ENCODE results near the gene ARHGEF28.

The ARHGEF28 gene

DNA sequence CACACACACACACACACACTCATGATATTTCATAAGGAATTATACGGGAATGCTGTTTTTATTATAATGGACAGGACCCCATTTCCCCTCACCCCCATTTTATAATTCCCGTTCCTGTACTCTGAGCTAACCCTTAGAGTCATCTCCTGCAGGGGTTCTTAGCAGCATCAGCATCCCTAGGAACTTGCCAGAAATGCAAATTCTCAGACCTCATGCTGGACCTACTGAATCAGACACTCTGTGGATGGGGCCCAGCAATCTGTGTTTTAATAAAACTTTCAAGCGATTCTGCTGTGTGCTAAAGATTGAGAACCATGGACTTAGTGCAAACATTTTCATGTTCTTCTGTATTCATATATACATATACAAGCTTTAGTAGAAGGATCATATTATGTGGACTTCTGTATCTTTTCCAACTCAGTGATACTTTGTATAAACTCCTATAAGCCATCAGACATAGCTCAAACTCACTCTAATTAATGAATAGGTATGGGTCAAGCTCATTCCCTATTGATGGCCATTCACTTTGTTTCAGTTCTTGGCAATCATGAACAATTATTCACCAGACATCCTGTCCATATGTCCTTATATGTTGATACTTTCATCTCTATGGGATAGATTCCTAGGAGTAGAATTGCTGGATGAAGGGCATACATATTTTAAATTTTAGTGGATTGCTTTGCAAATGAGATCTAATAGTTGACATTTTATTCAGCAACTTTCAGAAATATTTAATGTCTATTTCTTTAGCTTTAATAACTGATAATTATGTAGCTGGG lies 65.5 kb downstream of the ARHGEF28 start:
- Histone ChIP-seq H3K27me3 (ENCODE audit: control insufficient read depth, insufficient read depth, low read length) (no peaks in the 10 kb centered on the region), H3K36me3 (ENCODE audit: control insufficient read depth, insufficient read depth, low read length) (no peaks in the 10 kb centered on the region), H3K4me3 (ENCODE audit: low read length) (no peak overlapping the region), H3K9ac (ENCODE audit: low read length) (no peak overlapping the region), H3K9me3 (ENCODE audit: control insufficient read depth, low read length) (no peaks in the 10 kb centered on the region), H3K4me1 (ENCODE audit: control insufficient read depth, insufficient read depth, low read length) (peaks cover 13% of the 10 kb centered on the region)

DNA sequence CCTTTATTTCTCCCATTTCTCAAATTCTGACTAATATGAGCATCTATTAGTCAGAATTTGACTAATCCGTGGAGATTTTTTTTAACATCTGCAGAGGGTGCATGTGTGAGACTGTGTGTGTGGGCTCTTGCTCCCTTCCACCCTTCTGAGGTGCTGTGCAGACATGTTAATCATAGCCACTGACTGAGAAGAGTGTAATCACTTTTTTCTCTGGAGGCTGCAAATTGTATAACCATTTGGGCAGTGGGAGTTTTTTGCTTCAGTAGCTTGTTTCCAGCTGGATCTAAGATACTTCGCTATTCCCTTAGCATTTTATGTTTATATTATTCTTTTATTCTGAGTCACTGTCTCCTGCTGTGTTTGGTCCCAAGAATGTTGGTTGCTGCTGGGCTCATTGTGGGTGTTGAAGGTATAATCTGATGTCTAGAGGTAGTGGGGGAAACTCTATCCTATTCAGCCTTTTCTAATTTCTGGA lies 66.2 kb downstream of the ARHGEF28 start:
- H3K36me3 ChIP-seq (ENCODE audit: control insufficient read depth, insufficient read depth, low read length), result no peaks in the 10 kb centered on the region
- H3K9ac ChIP-seq (ENCODE audit: low read length), result no peak overlapping the region
- H3K9me3 ChIP-seq (ENCODE audit: control insufficient read depth, low read length), result no peaks in the 10 kb centered on the region

DNA sequence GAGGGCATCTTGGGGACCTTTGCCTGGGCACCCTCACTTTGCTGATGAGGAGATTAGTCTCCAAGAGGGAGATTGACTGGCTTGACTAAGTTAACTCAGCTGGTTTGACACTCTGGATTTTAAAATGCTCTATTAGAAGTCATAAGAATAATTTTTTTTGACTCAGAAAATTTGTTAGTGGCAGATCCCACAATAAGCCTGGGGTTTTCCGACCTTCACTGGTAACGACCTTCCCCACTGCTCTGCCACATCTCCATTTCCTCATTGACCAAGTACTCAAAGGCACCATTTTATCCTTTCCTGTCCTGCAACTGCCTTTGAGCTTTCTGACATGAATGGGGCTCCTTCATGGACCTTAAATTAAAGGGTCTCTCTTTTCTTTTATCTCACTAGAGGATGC lies 67.0 kb downstream of the ARHGEF28 start:
- H3K36me3 ChIP-seq (ENCODE audit: control insufficient read depth, insufficient read depth, low read length), result no peaks in the 10 kb centered on the region
- no peak overlapping the region for H3K4me3 ChIP-seq (ENCODE audit: low read length)
- H3K9me3 ChIP-seq (ENCODE audit: control insufficient read depth, low read length), result no peaks in the 10 kb centered on the region
- no peaks in the 10 kb centered on the region for H3K27me3 ChIP-seq (ENCODE audit: control insufficient read depth, insufficient read depth, low read length)
- H3K4me1 ChIP-seq (ENCODE audit: control insufficient read depth, insufficient read depth, low read length), result peaks cover 13% of the 10 kb centered on the region
- H3K9ac ChIP-seq (ENCODE audit: low read length), result no peak overlapping the region

More for the DNA sequence above, 66.2 kb downstream of the ARHGEF28 start:
- Histone ChIP-seq H3K4me3 (ENCODE audit: low read length) (no peak overlapping the region), H3K4me1 (ENCODE audit: control insufficient read depth, insufficient read depth, low read length) (peaks cover 13% of the 10 kb centered on the region), H3K27me3 (ENCODE audit: control insufficient read depth, insufficient read depth, low read length) (no peaks in the 10 kb centered on the region)

DNA sequence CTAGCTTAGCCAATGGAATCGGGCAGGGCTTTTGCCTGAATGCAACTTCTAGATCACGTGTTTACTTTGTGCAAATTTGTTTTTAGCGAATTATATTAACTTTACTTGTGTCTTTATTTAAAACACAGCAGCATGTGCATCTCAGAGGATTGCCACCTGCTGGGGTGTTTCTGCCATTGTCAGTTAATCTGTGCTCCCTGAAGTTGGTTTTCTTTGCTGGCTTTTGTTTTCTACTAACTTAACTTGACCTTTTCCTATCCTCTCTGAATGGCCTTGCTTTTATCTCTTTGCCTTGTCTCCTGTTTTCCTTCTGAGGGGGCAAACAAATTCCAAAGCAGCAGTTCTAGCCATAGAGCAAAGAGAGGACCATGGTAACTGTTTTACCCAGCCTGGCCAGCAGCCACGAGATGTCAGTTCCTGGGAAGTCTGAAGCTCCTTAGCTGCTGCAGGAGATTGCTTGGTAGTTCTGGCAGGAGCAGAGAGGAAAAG lies 67.6 kb downstream of the ARHGEF28 start:
- no peaks in the 10 kb centered on the region for H3K36me3 ChIP-seq (ENCODE audit: control insufficient read depth, insufficient read depth, low read length)
- no peak overlapping the region for H3K4me3 ChIP-seq (ENCODE audit: low read length)
- H3K9me3 ChIP-seq (ENCODE audit: control insufficient read depth, low read length), result no peaks in the 10 kb centered on the region
- peaks cover 13% of the 10 kb centered on the region for H3K4me1 ChIP-seq (ENCODE audit: control insufficient read depth, insufficient read depth, low read length)
- no peaks in the 10 kb centered on the region for H3K27me3 ChIP-seq (ENCODE audit: control insufficient read depth, insufficient read depth, low read length)
- no peak overlapping the region for H3K9ac ChIP-seq (ENCODE audit: low read length)

DNA sequence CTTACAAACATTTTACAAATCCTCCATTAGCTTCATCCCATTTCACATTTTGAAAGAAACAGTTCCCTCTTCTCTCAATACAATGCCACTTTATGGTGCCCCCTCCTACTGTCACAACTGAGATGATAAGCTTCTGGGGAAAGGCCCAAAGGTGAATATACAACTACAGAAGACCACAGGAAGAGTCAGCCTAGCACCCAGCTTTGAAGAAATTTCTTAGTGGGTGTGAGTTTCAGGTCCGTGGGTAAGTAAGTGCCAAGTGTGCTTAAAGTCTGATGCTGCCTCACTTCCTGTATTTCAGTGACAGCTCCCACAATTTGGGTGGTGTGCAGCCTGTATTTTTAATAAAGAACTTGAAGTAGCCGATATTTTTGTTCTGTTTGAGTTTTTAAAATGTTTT lies 68.1 kb downstream of the ARHGEF28 start:
- H3K9me3 ChIP-seq (ENCODE audit: control insufficient read depth, low read length), result no peaks in the 10 kb centered on the region
- H3K36me3 ChIP-seq (ENCODE audit: control insufficient read depth, insufficient read depth, low read length), result no peaks in the 10 kb centered on the region
- H3K4me3 ChIP-seq (ENCODE audit: low read length), result no peak overlapping the region
- H3K4me1 ChIP-seq (ENCODE audit: control insufficient read depth, insufficient read depth, low read length), result peaks cover 13% of the 10 kb centered on the region
- no peaks in the 10 kb centered on the region for H3K27me3 ChIP-seq (ENCODE audit: control insufficient read depth, insufficient read depth, low read length)
- no peak overlapping the region for H3K9ac ChIP-seq (ENCODE audit: low read length)

DNA sequence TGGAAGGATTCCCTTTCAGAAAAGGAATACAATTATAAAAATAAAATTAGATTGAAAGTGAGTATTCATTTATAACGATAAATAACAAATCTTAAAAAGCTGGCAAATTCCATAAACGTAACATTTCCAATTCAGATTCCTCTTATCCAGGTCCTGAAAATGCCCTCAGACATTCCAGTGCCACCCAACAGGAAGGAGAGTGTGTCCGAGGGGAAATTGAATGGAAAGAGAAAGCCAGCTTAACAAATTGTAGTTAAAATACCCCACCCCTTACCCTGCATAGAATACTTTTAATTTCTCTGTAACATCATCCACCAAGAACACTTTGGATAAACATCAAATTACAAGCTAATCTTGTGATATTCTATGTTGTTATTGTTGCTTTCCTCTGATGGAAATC lies 72.0 kb downstream of the ARHGEF28 start:
- no peak overlapping the region for H3K9ac ChIP-seq (ENCODE audit: low read length)
- H3K27me3 ChIP-seq (ENCODE audit: control insufficient read depth, insufficient read depth, low read length), result no peaks in the 10 kb centered on the region
- H3K9me3 ChIP-seq (ENCODE audit: control insufficient read depth, low read length), result no peaks in the 10 kb centered on the region
- peaks cover 10% of the 10 kb centered on the region for H3K4me1 ChIP-seq (ENCODE audit: control insufficient read depth, insufficient read depth, low read length)
- no peak overlapping the region for H3K4me3 ChIP-seq (ENCODE audit: low read length)
- no peaks in the 10 kb centered on the region for H3K36me3 ChIP-seq (ENCODE audit: control insufficient read depth, insufficient read depth, low read length)

DNA sequence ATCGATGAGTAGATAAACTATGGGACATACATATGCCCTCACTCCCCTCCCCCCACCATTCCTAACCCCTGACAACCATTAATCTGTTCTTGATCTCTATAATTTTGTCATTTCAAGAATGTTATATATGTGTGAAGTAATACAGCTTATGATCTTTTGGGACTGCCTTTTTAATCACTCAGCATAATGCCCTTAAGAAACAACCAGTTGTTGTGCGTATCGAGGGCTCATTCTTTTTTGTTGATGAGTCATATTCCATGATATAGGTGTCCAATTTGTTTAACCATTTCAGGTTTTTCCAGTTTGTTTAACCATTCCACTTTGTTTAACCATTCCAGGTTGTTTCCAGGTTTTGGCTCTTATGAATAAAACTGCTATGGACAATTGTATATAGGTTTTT lies 75.6 kb downstream of the ARHGEF28 start:
- no peak overlapping the region for H3K9ac ChIP-seq (ENCODE audit: low read length)
- H3K9me3 ChIP-seq (ENCODE audit: control insufficient read depth, low read length), result no peaks in the 10 kb centered on the region
- H3K4me1 ChIP-seq (ENCODE audit: control insufficient read depth, insufficient read depth, low read length), result peaks cover 12% of the 10 kb centered on the region

DNA sequence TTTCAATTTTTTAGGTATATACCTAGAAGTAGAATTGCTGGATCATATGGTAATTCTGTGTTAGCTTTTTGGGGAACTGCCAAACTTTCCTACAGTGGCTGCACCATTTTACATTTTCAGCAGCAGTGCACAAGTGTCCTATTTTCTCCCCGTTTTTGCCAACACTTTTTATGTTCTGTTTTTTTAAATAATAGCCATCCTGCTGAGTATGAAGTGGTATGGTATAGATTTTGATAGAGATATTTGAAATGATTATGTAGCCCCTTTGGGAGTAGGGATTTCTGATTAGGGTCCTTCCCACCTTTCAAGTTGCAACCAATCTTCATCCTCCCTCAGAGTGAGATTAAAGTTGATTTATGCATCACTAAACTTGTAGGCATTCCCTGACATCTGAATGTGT lies 76.5 kb downstream of the ARHGEF28 start:
- H3K9me3 ChIP-seq (ENCODE audit: control insufficient read depth, low read length), result no peaks in the 10 kb centered on the region
- H3K4me3 ChIP-seq (ENCODE audit: low read length), result no peak overlapping the region
- no peak overlapping the region for H3K9ac ChIP-seq (ENCODE audit: low read length)
- peaks cover 12% of the 10 kb centered on the region for H3K4me1 ChIP-seq (ENCODE audit: control insufficient read depth, insufficient read depth, low read length)
- no peaks in the 10 kb centered on the region for H3K27me3 ChIP-seq (ENCODE audit: control insufficient read depth, insufficient read depth, low read length)
- no peaks in the 10 kb centered on the region for H3K36me3 ChIP-seq (ENCODE audit: control insufficient read depth, insufficient read depth, low read length)

More for the DNA sequence above, 75.6 kb downstream of the ARHGEF28 start:
- Histone ChIP-seq H3K4me3 (ENCODE audit: low read length) (no peak overlapping the region), H3K27me3 (ENCODE audit: control insufficient read depth, insufficient read depth, low read length) (no peaks in the 10 kb centered on the region), H3K36me3 (ENCODE audit: control insufficient read depth, insufficient read depth, low read length) (no peaks in the 10 kb centered on the region)

DNA sequence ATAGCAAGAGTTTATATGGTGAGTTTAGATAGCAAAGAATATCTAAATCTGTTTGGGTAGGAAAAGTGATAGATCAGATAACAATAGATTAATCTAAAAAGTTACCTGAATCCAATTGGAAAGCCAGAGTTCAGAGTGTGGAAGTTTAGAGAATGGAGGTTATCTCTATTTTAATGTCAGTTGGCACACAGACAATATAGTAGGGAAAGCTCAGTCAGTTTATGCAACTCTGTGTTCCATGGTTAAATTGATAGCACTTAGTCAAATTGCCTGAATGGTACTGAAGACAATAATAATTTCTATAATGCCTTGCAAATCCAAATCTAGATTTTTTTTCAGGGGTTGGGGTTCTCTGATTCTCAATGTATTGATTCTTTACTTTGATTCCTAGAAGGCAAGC lies 77.0 kb downstream of the ARHGEF28 start:
- no peaks in the 10 kb centered on the region for H3K36me3 ChIP-seq (ENCODE audit: control insufficient read depth, insufficient read depth, low read length)
- peaks cover 12% of the 10 kb centered on the region for H3K4me1 ChIP-seq (ENCODE audit: control insufficient read depth, insufficient read depth, low read length)
- H3K27me3 ChIP-seq (ENCODE audit: control insufficient read depth, insufficient read depth, low read length), result no peaks in the 10 kb centered on the region
- no peak overlapping the region for H3K4me3 ChIP-seq (ENCODE audit: low read length)
- H3K9me3 ChIP-seq (ENCODE audit: control insufficient read depth, low read length), result no peaks in the 10 kb centered on the region
- H3K9ac ChIP-seq (ENCODE audit: low read length), result no peak overlapping the region

DNA sequence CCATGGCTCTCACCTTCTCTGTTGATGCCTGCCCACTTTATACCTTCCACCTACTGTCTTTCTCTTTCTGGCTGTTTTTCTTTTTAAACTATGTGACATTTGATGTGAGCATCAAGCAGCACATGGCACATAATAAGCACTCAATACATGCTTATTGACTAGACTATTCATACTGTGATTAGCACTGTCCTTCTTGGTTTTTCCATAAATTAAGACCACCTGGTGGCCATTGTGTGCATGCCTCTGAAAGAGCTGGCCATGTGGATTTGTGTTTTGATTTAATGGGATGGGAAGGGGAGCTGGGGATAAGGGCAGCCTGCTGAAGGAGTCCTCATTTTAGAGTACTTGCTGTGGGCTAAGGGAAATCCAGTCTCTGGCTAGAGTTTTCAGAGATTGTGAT lies 79.4 kb downstream of the ARHGEF28 start:
- Histone ChIP-seq H3K9ac (ENCODE audit: low read length) (no peak overlapping the region), H3K4me1 (ENCODE audit: control insufficient read depth, insufficient read depth, low read length) (peaks cover 12% of the 10 kb centered on the region), H3K36me3 (ENCODE audit: control insufficient read depth, insufficient read depth, low read length) (no peaks in the 10 kb centered on the region), H3K27me3 (ENCODE audit: control insufficient read depth, insufficient read depth, low read length) (no peaks in the 10 kb centered on the region), H3K4me3 (ENCODE audit: low read length) (no peak overlapping the region), H3K9me3 (ENCODE audit: control insufficient read depth, low read length) (no peaks in the 10 kb centered on the region)

DNA sequence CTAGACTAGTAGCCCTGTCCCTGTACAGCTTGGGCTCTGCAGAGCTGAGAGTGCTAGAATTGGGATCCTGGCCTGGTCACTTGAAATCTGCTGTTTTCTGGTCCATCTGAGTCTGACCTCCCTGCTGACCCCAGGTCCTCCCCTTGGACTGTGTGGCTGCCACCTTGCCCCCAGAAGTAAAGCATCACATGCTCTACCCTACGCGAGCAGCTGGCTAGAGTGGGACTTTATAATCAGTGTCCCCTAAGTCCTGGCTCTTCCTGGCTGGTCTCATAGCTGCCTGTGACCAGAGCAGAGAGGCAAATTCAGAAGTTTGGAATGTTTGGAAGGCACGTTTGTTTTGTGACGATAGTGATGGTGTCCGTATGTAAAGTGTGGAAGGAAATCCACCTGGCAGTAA lies 81.0 kb downstream of the ARHGEF28 start:
- no peaks in the 10 kb centered on the region for H3K27me3 ChIP-seq (ENCODE audit: control insufficient read depth, insufficient read depth, low read length)
- H3K36me3 ChIP-seq (ENCODE audit: control insufficient read depth, insufficient read depth, low read length), result no peaks in the 10 kb centered on the region
- no peaks in the 10 kb centered on the region for H3K9me3 ChIP-seq (ENCODE audit: control insufficient read depth, low read length)
- no peak overlapping the region for H3K9ac ChIP-seq (ENCODE audit: low read length)
- no peak overlapping the region for H3K4me3 ChIP-seq (ENCODE audit: low read length)
- peaks cover 12% of the 10 kb centered on the region for H3K4me1 ChIP-seq (ENCODE audit: control insufficient read depth, insufficient read depth, low read length)

DNA sequence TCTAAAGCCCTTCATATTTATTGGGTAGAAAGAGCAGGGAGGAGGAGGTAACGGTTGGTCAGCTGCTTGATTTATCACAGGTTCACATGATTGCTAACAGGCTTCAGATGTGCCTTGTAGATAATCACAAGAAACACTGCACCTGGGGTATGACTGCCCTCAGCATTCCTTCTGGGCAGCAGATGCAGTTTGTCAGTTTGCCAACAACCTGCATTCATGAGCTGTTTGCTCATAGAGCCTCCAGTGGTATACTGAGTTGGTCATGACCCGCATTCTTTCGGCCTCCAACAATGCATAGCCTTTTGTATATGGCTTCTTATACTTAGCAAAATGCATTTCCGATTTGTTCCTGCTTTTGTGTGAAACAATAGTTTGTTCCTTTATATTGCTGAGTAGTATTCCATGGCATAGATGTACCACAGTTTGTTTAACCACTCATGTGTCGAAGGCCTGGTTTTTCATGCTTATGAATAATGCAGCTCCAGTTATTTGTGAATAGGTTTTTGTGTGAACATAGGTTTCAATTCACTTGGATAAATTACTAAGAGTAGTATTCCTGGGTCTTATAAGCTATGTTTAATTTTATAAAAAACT lies 83.6 kb downstream of the ARHGEF28 start:
- Histone ChIP-seq H3K9me3 (ENCODE audit: control insufficient read depth, low read length) (no peaks in the 10 kb centered on the region), H3K4me1 (ENCODE audit: control insufficient read depth, insufficient read depth, low read length) (peaks cover 18% of the 10 kb centered on the region), H3K4me3 (ENCODE audit: low read length) (no peak overlapping the region), H3K9ac (ENCODE audit: low read length) (no peak overlapping the region), H3K27me3 (ENCODE audit: control insufficient read depth, insufficient read depth, low read length) (no peaks in the 10 kb centered on the region), H3K36me3 (ENCODE audit: control insufficient read depth, insufficient read depth, low read length) (no peaks in the 10 kb centered on the region)
